HG02943 (cell line): ENCODE measurements around the gene NINL.

ENCODE experiments used
- ATAC-seq: cut with Tn5 transposase; IDR thresholded peaks from one replicate; pipeline ENCODE4 v1.9.1; 2021; ENCODE audit warnings: mild to moderate bottlenecking, low read depth, moderate library complexity; ENCODE audit not compliant: unreplicated experiment

NINL gene

DNA sequence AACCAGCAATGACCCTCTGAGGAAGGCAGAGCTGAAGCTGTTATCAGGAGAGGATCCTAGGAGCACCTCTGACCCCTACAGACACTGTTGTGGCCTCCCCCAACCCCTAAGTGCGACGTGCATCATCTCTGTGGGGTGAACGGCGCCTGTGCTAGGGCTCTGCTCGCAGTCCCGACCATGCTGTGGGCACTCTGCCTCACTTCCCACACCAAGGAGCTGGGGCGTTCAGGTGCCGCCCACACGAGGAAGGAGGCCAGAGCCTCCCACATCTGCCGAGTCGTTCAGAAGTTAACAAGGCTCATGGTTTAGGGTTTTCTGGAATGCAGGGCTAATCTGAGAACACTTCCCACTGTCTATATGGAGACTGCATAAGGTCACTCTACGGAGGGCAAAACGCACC lies 115.8 kb downstream of the NINL start:
- no peak for ATAC-seq

DNA sequence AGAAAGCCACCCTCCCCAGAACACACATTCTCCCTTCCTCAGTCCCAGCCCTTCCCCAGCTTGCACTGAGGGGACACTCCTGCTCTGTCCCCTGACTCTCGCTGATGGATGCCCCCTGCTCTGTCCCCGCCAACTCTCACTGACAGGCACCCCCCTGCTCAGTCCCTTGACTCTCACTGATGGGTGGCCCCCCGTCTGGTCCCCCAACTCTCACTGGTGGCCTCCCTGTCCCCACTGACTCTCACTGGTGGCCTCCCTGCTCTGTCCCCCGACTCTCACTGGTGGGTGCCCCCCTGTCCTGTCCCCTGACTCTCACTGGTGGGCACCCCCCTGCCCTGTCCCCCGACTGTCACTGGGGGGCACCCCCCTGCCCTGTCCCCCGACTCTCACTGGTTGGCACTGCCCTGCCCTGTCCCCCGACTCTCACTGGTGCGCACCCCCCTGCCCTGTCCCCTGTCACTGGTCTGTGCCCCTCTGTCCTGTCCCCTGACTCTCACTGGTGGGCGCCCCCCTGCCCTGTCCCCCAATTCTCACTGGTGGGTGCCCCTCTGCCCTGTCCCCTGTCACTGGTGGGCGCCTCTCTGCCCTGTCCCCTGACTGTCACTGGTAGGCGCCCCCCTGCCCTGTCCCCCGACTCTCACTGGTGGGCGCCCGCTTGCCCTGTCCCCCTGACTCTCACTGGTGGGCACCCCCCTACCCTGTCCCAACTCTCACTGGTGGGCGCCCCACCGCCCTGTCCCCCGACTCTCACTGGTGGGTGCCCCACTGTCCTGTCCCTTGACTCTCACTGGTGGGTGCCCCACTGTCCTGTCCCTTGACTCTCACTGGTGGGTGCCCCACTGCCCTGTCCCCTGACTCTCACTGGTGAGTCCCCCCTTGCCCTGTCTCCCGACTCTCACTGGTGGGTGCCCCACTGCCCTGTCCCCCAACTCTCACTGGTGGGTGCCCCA lies 116.9 kb downstream of the NINL start:
- ATAC-seq = no peak

DNA sequence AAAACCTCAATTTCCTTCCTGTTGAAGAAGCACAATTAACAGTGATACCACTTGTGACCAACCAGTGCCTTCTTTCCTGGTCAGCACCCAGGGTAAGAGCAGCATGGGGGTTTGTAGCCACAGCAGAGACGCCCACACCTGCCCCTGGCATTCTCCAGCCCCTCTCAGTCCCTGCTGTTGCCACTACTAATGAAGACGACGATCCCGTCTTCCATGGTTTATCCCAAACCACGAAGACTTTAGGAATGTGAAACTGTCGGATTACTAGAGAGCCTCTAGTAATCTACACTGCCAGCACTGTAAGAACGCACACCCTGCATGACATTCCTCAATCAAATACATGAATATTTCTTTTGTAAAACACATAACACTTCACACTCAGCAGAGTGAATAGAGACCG lies 117.9 kb downstream of the NINL start:
- no peak for ATAC-seq

DNA sequence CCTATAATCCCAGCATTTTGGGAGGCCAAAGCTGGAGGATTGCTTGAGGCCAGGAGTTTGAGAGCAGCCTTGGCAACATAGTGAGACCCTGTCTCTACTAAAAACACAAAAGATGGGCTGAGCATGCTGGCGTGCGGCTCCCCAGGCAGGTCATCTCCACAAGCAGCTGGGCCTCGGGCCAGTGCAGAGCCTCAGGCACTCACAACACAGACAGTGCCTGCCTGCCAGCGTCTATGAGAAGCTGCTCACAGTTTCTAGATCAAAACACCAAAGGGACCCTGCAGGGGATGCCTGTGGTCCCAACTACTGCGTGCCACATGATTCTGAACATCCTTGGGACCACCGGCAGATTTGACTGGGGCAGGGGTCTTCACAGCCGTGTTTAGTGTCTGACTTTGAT lies 118.5 kb downstream of the NINL start:
- no peak for ATAC-seq

DNA sequence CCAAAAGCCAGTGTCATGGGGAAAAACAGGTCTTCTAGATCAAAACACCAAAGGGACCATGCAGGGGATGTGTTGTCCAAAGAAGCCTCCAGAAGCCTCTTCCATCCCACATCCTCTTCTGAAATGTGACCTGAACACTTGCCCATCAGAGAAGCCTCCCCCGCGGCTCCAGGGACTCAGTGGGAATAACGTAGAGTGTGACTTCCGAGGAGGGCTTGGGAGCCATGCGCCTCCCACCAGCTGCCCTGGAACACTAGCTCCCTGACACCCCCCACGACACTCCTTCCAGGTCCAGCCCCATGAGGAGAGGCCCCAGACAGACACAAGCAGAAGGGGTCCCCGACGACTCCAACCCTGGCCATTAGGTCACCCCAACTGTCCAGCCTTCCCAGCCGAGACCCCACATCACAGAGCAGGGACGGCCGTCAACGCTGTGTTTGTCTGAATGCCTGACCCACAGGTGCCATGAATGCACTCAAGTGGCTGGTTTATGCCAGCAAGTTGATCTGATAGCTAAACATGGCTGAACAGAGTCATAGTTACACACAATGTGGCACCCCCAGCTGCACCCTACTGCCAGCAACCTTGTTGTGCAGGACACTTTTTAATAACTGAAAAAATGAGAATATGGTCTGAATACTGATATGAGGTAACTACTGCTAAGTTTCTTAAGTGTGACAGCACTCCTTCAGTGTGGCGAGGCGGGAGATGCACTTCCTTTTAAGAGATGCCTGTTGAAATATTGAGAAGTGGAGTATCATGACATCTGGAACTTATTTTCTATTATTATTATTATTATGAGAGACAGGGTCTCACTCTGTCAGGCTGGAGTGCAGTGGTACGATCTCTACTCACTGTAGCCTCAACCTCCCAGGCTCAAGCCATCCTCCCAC lies 119.8 kb downstream of the NINL start:
- ATAC-seq = no peak

DNA sequence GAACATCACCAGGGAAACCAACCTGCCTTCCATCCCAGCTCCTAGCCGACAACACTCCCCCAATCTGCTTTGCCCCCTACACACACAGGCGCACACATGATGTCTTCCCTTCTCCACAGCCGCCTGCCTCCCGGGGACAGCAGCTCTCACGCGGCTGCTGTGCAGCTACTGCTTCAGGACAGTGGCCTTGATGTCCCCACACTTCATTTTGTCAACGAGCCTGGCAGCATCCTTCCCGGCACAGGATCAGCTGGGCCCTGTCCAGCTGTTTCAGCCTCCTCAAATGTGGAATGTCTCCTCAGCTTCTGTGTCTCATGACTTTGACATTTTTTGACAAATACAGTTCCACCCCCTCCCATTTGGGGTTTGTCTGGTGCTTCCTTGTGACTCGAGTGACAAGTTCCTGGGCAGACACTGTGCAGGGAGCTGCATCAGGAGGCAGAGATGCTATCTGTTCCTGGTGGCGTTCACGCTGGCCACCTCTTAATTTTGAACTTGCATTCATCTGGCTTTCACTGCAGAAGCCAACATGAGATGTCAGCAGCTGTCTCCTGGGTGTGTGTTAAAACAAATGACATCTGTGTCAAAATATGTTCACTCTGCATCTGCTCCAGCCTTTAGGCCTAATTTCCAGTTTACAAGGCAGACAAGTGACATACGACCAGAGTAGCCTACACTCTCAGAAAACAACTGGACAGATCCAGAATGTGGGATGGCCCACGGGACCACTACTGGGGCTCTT lies 120.7 kb downstream of the NINL start:
- ATAC-seq = no peak

DNA sequence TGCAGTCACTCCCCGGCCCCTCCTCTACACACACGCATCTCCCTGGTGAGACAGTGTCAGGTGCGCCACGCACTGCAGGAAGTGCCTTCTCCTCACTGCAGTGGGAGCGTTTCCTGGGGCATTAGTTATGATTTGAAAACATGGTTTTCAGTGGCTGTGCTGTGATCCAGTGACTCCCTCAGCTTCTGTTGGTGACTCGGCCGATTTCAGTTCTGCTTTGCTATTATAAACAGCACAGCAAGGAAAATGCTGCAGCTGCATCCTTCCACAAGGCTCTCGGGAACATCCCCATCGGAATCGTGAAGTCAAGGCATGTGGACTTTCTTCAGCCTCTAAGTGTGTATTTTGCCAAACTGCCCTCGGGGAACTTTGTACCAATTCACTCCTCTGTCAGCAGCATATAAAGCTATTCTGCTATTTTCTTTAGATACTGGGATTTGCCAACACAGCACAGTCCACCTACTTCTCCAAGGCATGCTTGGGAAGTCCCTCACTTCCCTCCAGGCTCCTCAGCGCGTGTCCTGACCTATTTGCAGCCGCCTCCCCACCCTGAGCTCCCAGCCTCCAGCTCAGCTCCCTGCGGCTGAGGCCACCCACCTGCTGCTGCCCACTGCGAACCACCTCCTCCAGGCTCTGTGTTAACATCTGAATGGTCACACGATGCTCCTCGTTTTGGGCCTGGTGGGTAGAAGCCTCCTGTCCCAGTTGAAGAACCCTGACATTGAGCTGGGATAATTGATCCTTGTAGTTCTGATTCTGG lies 123.4 kb downstream of the NINL start:
- ATAC-seq = no peak

DNA sequence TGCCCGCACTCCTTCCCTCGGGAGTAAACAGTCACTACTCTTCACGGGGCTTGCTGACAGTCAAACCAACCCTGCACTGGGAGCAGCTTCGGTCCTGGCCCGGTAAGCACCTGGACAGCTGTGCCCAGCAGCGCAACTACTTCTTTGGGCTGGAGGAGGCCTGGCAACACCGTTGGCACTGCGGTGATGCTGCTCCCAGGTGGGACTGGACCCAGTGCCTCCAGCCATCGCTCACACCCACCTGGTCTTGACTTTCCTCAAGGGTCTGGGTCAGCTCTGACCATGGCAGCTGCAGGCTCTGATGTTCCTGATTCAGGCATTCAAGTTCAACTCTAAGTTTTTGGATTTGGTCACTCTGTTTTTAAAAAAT lies 124.1 kb downstream of the NINL start:
- no peak for ATAC-seq

DNA sequence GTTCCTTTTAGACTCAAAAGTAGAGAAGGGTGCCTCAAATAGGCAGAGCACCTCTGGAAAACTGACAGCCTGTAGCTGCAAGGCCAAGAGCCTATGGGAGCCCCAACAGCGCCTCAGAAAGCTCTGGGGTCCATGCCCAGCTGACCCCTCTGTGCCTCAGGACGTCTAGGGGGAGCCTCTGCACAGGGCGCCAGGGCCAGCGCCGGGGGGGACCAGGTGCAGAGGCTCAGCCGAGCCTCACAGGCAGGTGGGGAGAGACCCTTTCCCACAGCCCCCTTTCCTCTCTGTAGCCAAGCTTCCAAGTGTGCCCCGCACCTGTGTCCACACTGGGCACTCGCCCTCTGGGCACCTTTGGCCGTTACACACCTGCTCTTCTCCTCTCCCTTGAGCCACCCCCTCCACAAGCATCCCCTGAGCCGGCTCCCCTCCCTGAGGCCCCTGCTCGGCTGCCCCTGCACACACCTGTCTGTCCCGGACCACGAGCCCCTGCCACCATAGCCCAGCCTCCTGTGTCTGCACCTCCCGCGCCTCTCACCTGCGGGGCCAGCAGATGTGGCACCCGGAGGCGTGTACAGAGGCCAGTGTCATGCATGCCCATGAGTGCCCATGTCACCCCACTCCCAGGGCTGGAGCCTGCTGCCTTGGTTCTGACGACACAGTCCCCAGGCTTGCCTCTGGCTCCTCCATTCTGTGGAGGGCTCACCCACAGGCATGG lies 124.6 kb downstream of the NINL start:
- no peak for ATAC-seq

DNA sequence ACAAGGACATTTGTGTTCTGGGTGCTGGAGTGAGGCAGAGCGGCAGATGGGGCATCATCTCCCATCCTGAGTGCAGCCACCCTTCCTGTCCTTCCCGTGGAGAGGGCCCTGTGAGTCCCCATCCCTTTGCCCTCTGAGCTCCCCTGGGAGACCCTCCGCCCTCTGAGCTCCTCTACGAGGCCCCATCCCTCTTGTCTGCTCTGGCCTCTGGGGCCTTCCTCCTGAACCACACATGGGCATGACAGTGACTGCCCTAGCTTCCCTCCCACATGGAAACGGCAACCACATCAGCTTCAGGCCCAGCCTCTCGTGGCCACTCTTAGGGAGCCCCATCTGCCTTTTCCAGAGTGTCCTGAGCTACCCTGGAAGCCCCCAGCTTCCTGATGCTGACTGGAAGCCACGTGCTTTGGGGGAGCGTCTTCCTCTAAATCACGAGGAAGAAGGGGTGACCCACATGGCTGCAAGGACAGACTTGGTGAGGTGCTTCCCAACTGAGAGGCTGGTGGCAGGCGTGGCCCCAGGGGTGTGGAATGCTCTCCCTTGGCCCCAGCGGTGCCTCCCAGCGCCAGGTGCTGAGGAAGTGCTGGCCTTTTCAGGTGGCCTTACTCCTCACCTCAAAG lies 125.3 kb downstream of the NINL start:
- ATAC-seq = no peak

DNA sequence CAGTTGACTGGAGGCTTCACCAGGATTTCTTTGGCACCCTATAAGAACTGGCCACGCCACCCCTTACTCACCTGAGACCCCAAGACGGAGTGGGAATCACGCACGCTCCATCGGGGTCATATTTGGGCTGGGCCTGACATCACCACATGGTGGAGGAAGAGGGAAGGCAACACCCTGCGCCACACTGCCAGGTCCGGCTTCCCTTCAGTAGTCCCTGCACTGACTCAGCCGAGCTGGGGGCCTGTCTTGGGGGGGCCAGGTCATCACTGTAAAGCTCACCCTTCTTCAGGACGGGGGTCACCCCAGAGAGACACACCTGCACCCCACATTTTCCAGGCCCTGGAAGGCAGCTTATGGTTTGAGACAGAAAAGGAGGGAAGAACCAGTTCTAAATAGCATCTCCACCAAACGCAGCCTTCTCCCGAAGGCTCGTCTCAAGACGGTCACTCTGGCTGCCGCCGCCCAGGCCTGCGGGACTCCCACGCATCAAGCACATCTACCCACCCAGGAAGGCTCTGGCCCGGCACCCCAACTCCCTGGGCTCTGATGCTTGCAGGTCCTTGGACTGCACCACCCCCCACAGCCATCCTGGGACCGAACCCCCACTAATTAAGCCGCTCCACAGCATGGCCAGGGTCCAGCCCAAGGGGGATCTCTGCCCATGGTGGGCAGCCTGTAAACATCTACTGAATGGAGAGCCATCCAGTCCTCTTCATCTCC lies 126.1 kb downstream of the NINL start:
- ATAC-seq = no peak

DNA sequence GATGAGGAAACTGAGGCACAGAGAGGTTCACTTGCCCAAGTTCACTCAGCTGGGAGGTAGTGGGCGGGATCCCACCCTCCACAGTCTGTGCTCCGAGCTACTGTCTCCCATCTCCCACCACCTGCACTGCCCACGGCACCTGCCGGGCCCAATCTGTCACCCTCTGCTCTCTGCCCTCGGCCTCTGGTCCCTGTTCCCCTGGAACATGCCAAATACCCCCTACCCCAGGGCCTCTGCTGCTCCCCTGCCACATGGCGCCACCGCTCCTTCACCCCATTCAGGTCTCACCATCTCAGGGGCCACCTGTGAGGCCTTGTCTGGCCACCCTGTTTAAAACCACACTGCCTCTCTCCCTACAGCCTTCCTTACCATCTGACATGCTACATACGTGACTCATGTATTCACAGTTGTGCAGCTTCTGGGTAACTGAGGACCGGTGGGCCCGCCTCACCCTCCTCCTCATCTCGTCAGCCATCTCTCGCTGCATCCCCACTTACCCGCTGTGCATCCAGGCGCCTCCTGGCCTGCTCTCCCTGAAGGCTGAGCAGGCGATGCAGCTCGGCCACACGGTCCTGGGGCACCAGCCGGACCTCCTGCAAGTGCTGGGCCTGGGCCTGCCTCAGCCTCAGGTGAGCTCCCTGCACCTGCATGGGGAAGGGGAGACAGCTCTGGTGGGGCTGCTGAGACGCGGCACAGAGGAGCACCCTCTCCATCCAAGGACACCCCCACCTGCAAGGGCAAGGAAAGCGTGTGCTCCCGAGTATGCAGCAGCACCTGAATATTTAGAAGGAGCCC lies 127.2 kb downstream of the NINL start:
- no peak for ATAC-seq

DNA sequence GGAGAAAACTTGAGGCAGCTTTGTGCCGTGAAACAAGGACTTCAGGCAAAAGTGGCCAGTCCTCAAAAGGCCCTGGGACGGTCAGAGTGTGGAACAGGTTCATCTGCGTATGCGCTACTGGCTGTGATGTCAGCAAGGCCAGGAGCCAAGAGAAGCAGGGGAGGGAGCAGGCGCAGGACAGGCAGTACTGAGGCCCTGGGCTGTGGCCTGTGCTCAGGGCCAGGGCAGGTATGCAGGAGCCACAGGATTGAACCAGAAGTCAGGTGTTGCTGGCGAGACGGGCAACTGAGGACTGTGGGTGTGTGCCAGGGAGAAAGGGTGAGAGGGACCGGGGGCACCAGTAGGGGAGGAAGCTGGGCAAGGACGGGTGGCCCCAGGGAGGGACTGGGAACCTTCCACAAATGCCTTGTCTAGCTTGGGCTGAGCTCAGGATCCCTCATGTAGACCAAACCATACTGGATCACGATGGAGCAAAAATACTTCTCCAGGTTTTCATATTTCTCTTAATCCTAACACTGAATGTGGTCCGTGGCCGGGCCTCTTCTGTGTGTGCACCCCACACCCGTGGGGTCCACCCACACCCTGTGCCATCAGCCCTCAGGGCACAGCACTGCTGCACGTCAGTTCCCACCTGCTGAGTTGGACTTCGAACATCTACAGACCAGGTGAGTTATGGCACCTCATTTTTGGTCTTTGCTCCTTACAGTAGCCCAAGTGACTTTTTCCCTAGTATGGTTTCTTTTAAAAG lies 131.0 kb downstream of the NINL start:
- no peak for ATAC-seq

DNA sequence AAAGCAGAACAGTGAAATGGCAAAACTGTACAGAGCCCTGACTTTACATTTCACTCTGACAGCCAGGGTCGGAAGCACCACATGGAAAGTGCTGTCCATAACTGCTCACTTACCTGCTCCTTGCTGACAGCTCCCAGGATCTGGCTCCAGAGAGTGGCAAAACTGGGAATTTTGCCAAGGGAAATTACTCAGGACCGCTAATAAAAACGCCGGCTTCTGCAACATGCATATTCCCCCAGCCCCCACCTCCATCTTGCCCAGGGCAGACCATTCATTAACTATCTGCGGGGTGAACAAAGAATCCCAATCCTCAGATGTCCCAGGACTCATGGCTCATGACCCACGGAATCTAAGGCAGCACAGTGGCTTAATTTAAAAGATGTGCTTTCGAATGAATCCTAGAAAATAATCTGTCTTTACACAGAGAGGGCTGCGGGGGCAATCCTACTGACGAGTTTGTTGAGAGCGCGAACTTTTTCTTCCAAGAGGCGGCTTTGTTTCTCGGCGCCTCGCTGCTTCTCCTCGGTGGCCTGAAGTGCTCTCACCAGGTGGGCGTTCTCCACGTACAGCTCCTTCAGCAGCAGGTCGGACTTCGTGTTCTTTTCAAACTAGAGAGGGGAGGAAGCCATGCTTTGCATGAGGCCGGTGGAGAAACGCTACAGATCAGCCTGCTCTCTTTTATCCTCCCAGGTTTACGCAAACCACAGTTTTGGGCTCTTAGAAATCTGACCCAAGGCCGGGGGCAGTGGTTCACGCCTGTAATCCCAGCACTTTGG lies 132.1 kb downstream of the NINL start:
- ATAC-seq = no peak

DNA sequence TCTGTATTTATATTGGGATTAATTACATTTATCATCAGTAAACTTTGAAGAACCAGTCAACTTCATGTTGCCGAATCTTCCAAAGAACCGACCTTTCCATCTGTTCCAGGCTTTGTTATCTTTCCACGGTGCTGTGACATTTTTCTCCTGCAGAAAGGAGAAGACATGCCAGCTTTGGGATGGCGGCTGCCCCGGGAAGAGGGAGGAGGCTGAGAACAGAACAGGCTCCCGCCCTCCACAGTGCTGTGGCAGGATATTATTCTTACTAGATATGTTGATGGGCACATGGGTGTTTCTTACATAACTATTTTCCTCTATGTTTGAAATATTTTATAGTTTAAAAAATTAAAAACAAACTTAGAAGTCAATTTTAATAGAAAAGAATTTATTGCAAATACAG lies 133.0 kb downstream of the NINL start:
- ATAC-seq = no peak

DNA sequence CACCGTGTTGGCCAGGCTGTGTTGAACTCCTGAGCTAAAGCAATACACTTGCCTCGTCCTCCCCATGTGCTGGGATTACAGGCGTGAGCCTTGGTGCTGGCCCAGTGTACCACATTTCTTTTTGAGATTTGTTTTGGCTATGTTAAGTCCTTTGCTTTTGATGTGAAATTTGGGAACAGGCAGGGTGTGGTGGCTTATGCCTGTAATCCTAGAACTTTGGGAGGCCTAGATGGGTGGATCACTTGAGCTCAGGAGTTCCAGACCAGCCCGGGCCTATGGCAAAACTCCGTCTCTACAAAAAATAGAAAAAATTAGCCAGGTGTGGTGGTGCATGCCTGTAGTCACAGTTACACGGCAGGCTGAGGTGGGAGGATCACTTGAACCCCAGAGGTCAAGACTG lies 137.7 kb downstream of the NINL start:
- ATAC-seq = no peak
